Stimulated activated CD4-positive, alpha-beta T cell treated with anti-CD3 and anti-CD28 coated beads, TNF-alpha, amount 100 ng/mL, for 4 hours (primary cell): ENCODE results near the gene DYNLT4.
"Not testable (repeated sequence)": the region's sequence is repeated elsewhere in the genome, so short reads cannot be mapped to it uniquely, and the experiment has no call there.

Experiments used
- DNase-seq, 3 experiments: peaks; one replicate each; pipeline ENCODE4 v3.0.0-alpha.2; 2020; ENCODE audit warnings: low read depth in 3 of 3

DYNLT4 gene

DNA sequence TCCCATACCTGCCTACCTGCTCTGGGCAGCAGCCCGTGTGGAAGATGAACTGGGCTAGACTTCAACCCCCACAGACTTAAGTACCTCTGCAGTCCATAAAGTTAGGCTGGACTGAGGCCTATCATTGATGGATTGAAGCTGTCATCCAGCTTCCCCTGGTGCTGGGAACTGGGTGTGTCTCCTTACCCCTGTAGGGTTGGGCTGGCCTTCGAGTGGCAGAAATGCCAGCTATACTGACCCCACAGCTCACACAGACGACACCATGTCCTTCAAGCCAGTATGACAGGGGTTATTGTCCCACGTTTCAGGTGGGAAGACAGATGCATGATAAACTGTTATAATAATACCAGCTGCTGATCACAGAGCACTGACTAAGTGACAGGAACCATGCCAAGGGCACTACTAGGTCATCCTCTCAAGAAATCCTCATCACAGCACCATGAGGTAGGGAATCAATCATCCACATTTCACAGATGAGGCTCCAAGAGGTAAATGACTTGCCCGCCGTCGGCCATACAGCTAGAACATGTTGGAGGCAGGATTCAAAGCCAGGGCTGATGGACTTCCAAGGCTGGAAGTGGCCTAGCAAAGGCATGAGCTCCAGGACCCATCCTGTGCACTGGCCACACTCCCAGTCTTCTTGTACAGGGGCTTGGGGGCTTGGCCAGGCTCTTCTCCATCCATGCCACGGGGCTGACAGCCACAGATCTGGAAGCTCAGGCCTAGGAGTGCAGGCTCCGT is 18.9 kb downstream of the DYNLT4 start, which contains the start of gene BEST4:
Gene BEST4 (minus strand): TSS at position 51 of the 741 bp plus-strand sequence. CDS start 465 bp downstream, outside the sequence.
- no peak for DNase-seq

GRCh38 chr1:44787506-44787905 is 19.6 kb downstream of the DYNLT4 start:
- no peak for DNase-seq

DNA sequence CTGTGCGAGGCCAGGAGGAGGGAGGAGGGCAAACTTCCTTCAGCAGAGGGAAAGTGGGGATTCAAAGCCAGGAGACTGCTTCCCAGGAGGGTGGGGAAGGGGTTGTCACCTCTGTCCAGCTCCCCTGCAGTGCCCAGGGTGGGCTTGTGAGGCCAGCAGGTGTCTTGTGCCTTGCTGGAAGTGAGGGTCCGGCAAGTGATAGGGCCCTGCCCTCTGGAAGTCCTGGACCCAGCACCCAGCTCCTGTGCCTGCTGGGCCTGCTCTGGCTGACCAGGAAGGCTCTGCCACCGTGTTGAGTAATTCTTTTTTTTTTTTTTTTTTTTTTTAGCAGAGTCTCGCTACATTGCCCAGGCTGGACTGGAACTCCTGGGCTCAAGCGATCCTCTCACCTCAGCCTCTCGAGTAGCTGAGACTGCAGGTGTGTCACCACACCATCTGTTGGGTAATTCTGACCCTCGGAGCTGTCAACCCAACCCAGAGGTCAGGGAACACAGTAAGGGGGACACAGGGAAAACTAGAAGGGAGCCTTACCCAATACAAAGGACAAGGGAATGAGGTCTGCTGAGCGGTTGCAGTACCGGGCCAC is 20.2 kb downstream of the DYNLT4 start:
- no peak for DNase-seq

- DNase-seq: peak; percentile 68 to 73 (median 72)
These were observed 20.9 kb downstream of the DYNLT4 start for GRCh38 chr1:44786138-44786840.

GRCh38 chr1:44785501-44786137 is 21.5 kb downstream of the DYNLT4 start:
- DNase-seq: no peak

DNA sequence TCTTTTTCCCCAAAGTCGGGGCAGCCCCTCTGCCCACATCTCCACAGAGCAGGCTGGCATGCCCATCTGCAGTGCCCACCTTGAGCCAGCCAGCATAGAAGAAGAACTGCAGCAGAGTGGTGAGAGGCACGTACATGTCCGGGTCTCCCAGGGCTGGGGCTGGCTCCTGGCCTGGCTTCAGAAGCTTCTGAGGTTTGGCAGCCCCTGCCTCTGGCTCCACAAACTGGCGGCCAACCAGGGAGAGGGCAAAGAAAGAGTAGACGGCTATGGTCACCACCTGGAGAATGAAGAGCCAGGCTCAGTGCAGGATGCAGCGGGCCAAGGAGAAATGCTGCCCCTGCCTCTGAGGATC is 22.1 kb downstream of the DYNLT4 start:
- no peak for DNase-seq

GRCh38 chr1:44784094-44785028 is 22.8 kb downstream of the DYNLT4 start:
- DNase-seq: no peak

- no peak for DNase-seq
These were observed 23.5 kb downstream of the DYNLT4 start for GRCh38 chr1:44783697-44784093.

DNA sequence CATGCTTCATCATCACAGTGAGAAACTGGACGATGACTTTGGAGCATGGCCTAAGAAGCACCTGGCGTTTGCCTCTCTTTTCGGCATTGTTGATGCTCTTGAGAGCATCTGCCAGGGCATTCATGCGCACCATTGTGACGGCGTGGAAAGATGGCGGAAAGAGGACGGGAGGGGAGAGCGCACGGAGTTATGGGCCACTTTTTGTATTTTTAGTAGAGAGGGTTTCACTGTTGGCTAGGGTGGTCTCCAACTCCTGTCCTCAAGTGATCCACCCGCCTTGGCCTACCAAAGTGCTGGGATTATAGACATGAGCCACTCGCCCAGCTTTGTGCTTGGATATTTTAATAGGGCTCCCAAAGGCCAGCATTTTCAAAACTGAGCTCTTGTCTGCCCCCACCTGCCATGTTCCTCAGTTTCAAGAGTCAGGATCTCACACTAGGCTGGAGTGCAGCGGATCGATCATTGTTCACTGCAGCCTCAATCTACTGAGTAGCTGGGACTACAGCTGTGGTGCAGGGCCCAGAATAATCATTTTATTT is 26.5 kb downstream of the DYNLT4 start:
- no peak for DNase-seq

- no peak for DNase-seq
These were observed 28.2 kb downstream of the DYNLT4 start for GRCh38 chr1:44778705-44779576.

- DNase-seq: no peak
These were observed 29.0 kb downstream of the DYNLT4 start for GRCh38 chr1:44777969-44778635.

DNA sequence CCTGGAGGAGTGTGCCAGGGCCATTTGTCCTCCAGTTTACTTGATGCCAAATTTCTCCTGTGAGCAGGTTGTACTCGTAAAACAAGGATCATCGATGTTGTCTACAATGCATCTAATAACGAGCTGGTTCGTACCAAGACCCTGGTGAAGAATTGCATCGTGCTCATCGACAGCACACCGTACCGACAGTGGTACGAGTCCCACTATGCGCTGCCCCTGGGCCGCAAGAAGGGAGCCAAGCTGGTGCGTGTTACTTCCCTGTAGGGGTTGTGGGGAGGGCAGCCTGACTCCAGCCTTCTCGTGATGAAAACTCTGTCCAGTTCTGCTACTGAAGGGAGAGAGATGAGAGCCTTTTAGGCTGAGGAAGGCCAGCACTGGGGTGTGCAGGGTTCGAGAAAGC is 29.6 kb downstream of the DYNLT4 start:
- DNase-seq: no peak

DNA sequence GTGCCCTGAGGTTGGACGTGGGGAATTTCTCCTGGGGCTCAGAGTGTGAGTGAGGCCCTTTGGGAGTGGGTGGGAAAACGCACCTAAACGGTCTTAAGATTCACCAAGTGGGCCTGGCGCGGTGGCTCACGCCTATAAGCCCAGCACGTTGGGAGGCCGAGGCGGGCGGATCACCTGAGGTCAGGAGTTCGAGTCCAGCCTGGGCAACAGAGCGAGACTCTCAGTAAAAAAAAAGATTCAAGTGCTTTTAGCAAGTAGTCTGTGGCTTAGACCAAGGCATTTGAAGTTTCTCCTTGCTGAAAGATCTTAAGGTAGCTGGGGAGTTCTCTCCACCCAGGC is 30.5 kb downstream of the DYNLT4 start:
- DNase-seq: no peak

- peak in 2 of 3 experiments; percentile 48 to 49 for DNase-seq
These were observed 31.0 kb downstream of the DYNLT4 start for GRCh38 chr1:44775930-44776729.

DNA sequence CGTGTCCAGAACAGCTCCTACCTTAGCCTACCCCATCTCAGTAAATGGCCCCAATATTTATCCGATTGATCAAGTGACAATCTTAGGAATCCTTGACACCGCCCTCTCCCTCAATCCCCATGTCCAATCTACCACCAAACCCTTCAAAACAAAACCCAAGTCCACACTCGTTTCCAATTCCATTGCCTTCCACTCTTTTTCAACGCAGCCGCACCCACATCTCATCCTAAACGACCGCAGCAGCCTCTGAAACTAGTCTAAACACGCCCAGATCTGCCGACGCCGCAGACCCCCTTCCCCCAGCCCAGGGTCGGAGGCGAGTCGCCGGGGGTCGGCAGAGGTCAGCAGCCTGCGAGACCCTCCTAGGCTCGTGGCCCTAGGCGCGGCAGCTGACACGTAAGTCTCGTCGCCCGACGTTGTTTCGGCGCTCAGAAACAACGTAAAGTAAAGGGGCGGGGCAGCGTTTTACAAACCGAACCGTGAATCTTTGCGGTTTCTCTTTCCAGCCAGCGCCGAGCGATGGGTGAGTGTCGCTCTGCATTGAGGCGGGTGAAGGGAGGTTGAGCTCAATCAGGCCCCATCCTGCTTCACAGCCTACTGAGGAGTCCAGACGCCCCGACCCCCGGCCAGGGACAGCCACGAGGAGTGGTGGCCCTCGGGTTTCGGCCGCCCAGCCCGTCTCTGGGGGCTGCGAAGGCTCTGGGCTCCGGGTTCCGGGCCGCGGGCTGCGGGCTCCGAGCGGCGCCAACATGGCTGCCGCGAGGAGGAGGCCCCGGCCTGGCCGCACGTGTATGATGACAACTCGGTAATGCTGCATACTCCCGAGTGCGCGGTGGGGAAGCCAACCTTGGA is 31.8 kb downstream of the DYNLT4 start, which contains the start of gene RPS8:
Gene RPS8 (plus strand): TSS at position 463 of the 852 bp plus-strand sequence. CDS start 57 bp downstream, at position 520.
- peak; percentile 71 to 84 (median 82) for DNase-seq

GRCh38 chr1:44766421-44766820 is 40.7 kb downstream of the DYNLT4 start:
- not testable (repeated sequence) for DNase-seq

DNA sequence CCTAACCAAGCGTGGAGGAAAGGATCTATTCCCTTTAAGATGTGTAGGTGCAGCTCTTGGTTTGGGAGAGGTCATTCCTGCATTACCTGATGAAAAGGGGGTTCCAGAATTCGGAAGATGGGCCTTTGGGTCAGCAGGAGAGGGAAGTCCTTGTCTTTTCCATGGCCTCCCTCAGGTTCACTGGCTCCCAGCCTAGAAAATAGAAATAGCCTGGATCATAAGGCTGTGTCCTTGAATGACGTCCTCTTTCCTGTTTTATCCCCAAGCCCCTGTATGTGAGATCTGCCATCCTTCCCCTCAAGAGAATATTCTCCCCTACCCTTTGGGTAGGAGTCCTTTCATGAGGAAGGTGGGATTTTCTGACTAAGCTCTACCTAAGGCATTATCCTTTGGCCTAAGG is 46.3 kb downstream of the DYNLT4 start:
- DNase-seq: no peak

DNA sequence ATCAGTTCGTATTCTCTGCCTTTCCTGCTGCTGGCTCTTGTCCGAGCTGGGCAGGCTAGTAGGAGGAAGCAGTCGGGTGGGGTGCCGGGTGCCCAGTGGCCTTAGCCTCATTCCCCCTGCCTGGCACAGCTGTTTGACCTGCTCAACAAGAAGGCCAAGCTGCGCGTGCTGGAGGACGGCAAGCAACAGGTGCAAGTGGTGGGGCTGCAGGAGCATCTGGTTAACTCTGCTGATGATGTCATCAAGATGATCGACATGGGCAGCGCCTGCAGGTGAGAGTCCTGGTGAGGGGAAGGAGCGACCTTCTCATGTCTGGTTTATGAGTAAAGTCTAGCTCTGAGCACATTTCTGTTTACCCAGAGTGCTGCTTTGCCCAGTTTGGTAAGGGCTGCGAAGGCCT is 48.1 kb downstream of the DYNLT4 start:
- DNase-seq: no peak
